Measurements from ENCODE around the gene INVS.

GRCh38 chr9:100285080-100285479 is 186.0 kb downstream of the INVS start:
- no peak for TF ChIP-seq CTCF (IDR thresholded peaks at IDR 0.05)
- TF ChIP-seq EP300 (IDR thresholded peaks at IDR 0.05) = no peak
- TF ChIP-seq POLR2AphosphoS5 (IDR thresholded peaks at IDR 0.05) = no peak
- no peak for TF ChIP-seq POLR2A (IDR thresholded peaks at IDR 0.05)

Data from suprapubic skin (tissue), 4 donors.